ENCODE results near the gene SLC36A2.

GRCh38 chr5:151357792-151358191 is 10.4 kb upstream of the SLC36A2 start:
- TF ChIP-seq CTCF (IDR thresholded peaks at IDR 0.05) (no peak), TCF7L2 (IDR thresholded peaks at IDR 0.05; ENCODE audit: low read depth, low read length) (no peak), REST (IDR thresholded peaks at IDR 0.05; ENCODE audit: insufficient read depth in 1 of 2, low read depth in 2 of 2, low read length in 1 of 2) (no peak)

Data from Panc1 (cell line).